HG02571 (cell line): Measurements from ENCODE around the gene MPC2.

Experiments used
- ATAC-seq: cut with Tn5 transposase; IDR thresholded peaks from one replicate; pipeline ENCODE4 v1.9.1; 2021; ENCODE audit warnings: mild to moderate bottlenecking, moderate library complexity; ENCODE audit not compliant: unreplicated experiment

Gene MPC2

GRCh38 chr1:167936930-167937708 lies at the start of gene MPC2:
Gene MPC2, minus strand, starts transcription at chr1:167937072. Its CDS starts 1,231 bp downstream, at chr1:167935841.
- ATAC-seq: peak; percentile 6

GRCh38 chr1:167984886-167985489 lies 48.1 kb upstream of the MPC2 start:
- ATAC-seq: no peak

- no peak for ATAC-seq
These were observed 47.0 kb upstream of the MPC2 start for GRCh38 chr1:167983797-167984420.

GRCh38 chr1:167981933-167982332 lies 45.1 kb upstream of the MPC2 start:
- ATAC-seq: no peak

GRCh38 chr1:167977245-167977644 lies 40.4 kb upstream of the MPC2 start:
- no peak for ATAC-seq

- ATAC-seq: no peak
These were observed 37.8 kb upstream of the MPC2 start for GRCh38 chr1:167974698-167975097.

- no peak for ATAC-seq
These were observed 37.0 kb upstream of the MPC2 start for GRCh38 chr1:167973832-167974231.

- ATAC-seq: no peak
These were observed 31.7 kb upstream of the MPC2 start for GRCh38 chr1:167968569-167968968.

GRCh38 chr1:167966050-167966449 lies 29.2 kb upstream of the MPC2 start:
- no peak for ATAC-seq

GRCh38 chr1:167964646-167965045 lies 27.8 kb upstream of the MPC2 start:
- ATAC-seq: no peak

GRCh38 chr1:167957710-167958109 lies 20.8 kb upstream of the MPC2 start:
- no peak for ATAC-seq

GRCh38 chr1:167955915-167956314 lies 19.0 kb upstream of the MPC2 start:
- no peak for ATAC-seq

GRCh38 chr1:167950569-167950968 lies 13.7 kb upstream of the MPC2 start:
- no peak for ATAC-seq

GRCh38 chr1:167949785-167950184 lies 12.9 kb upstream of the MPC2 start:
- no peak for ATAC-seq

GRCh38 chr1:167947733-167948132 lies 10.9 kb upstream of the MPC2 start:
- ATAC-seq: no peak

GRCh38 chr1:167943541-167943940 lies 6.7 kb upstream of the MPC2 start:
- no peak for ATAC-seq

- no peak for ATAC-seq
These were observed 3.4 kb upstream of the MPC2 start for GRCh38 chr1:167940264-167940663.

- no peak for ATAC-seq
These were observed 1.3 kb upstream of the MPC2 start for GRCh38 chr1:167938080-167938636.

- no peak for ATAC-seq
These were observed 788 bp upstream of the MPC2 start for GRCh38 chr1:167937709-167938010.

- ATAC-seq: peak; percentile 74
These were observed 573 bp downstream of the MPC2 start, which contains the start of gene DCAF6 for GRCh38 chr1:167936068-167936929. Gene DCAF6, plus strand, starts transcription at chr1:167936683. Its CDS starts 229 bp downstream, at chr1:167936912.
